Measurements from ENCODE around the gene NEB. TPM values are rescaled to one million over a fixed set of nuclear protein-coding genes. Genes with fewer than 3 reads are reported as not detected.

NEB gene
- total and polyA plus RNA-seq, 2 of the 4 experiments (the other 2 are of a cell fraction), result under 0.01 TPM; not detected in 1

DNA sequence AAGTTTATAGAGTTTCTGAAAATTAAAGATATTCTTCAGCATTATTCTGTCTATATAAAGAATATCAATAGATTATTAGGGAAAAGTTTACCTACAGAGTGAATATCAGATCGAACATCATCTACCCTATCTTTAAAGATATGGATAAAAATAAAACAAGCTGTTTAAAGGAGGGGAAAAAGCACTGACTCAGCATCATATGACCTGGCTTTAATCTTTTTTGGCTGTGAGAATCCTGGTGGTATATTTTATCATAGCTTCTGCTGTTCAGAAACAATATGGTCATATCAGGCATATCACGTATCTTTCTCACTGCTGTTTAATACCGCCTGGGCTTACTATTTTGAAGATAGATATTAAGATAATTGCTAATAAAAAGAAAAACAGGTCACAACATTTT lies 80.2 kb downstream of the NEB start:
- Histone ChIP-seq H2BK20ac (ENCODE audit: low read depth, low read length) (no peak overlapping the region), H3K14ac (replicated peaks; ENCODE audit: low read depth, low read length) (no peak overlapping the region), H4K8ac (ENCODE audit: low read depth in 2 of 2, low read length in 2 of 2) (no peak overlapping the region), H2BK5ac (ENCODE audit: low read depth, low read length, poor library complexity, severe bottlenecking) (no peak overlapping the region), H4K20me1 (ENCODE audit: insufficient read depth, low read length) (no peaks in the 10 kb centered on the region), H3K4me2 (ENCODE audit: low read depth, low read length) (no peak overlapping the region), H2BK120ac (ENCODE audit: low read depth, low read length) (no peak overlapping the region), H3K23ac (ENCODE audit: low read depth, low read length) (no peak overlapping the region), H3K9me3 (ENCODE audit: control insufficient read depth, insufficient read depth, low read length) (no peaks in the 10 kb centered on the region), H4K91ac (ENCODE audit: insufficient read depth, low read depth, low read length) (no peak overlapping the region), H3K4me3 (ENCODE audit: insufficient read depth, low read depth, low read length) (no peak overlapping the region), H4K5ac (ENCODE audit: low read depth, low read length) (no peak overlapping the region), H3K18ac (ENCODE audit: low read depth, low read length) (no peak overlapping the region), H3K27ac (ENCODE audit: insufficient read depth, low read length) (no peak overlapping the region), H3K36me3 (ENCODE audit: control insufficient read depth, insufficient read depth, low read length) (no peaks in the 10 kb centered on the region), H3K4me1 (ENCODE audit: control insufficient read depth, insufficient read depth, low read length) (no peaks in the 10 kb centered on the region), H2AK9ac (replicated peaks; ENCODE audit: low read depth, low read length, poor library complexity) (no peak overlapping the region), H3K27me3 (ENCODE audit: control insufficient read depth, insufficient read depth, low read length) (no peaks in the 10 kb centered on the region), H3K56ac (ENCODE audit: extremely low read depth, insufficient read depth, low read length) (no peak overlapping the region), H2BK15ac (ENCODE audit: low read depth, low read length) (no peak overlapping the region), H3K9ac (ENCODE audit: low read depth, low read length) (no peak overlapping the region), H3K9me1 (ENCODE audit: insufficient read depth, low read length) (no peaks in the 10 kb centered on the region; the same call in 1 of the 2 replicates), H2AK5ac (ENCODE audit: low read depth, low read length) (no peak overlapping the region), H3K4ac (ENCODE audit: low read depth, low read length) (no peak overlapping the region), H2AFZ (replicated peaks; ENCODE audit: low read length, poor library complexity) (no peak overlapping the region), H3K79me1 (ENCODE audit: low read depth in 1 of 2, low read length in 2 of 2) (no peaks in the 10 kb centered on the region)
- no peak for ATAC-seq (ENCODE audit: low read depth)
- WGBS, 2 experiments (ENCODE audit: extremely low coverage in 2 of 2, insufficient read length in 1 of 2), result no CpG with 5 or more reads among the region's 3 CpGs
- dilution Hi-C loops (cut with HindIII; ENCODE audit: low sequenced_read_pairs, unreplicated experiment) (no loop called here), in situ Hi-C loops (cut with MboI; ENCODE audit: low sequenced_read_pairs) (no loop called here), intact Hi-C loops (cut with micrococcal nuclease) (no loop called here)
- ChIA-PET CTCF (interaction anchor here (0.6 kb wide), 1 partner anchor 9 kb away, joined by 3 read pairs; no protein-coding TSS in a partner anchor), POLR2A (ENCODE audit: unreplicated experiment) (no interaction called here)
- no peak for DNase-seq
- peak; percentile 64 for TF ChIP-seq MAFK (IDR thresholded peaks at IDR 0.05; ENCODE audit: low read depth, low read length)
- TF ChIP-seq, protein P1, sequence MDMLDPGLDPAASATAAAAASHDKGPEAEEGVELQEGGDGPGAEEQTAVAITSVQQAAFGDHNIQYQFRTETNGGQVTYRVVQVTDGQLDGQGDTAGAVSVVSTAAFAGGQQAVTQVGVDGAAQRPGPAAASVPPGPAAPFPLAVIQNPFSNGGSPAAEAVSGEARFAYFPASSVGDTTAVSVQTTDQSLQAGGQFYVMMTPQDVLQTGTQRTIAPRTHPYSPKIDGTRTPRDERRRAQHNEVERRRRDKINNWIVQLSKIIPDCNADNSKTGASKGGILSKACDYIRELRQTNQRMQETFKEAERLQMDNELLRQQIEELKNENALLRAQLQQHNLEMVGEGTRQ (IDR thresholded peaks at IDR 0.05; ENCODE audit: low read depth, low read length), result no peak
- BruUV-seq (replicated peaks), result no TSS peak

Data from IMR-90 (cell line).